GM19023 (cell line): ENCODE measurements around the gene MYBPH.
A peak's percentile ranks its signal among the peaks of the same experiment; 100 is the strongest.

Experiments
- ATAC-seq: cut with Tn5 transposase; IDR thresholded peaks from one replicate; pipeline ENCODE4 v1.9.1; 2021; ENCODE audit warnings: mild to moderate bottlenecking, moderate library complexity; ENCODE audit not compliant: unreplicated experiment

MYBPH gene

GRCh38 chr1:203180611-203181330 lies 5.1 kb upstream of the MYBPH start:
- ATAC-seq: no peak

- ATAC-seq: no peak
These were observed 4.0 kb upstream of the MYBPH start for GRCh38 chr1:203179667-203180005.

- no peak for ATAC-seq
These were observed 3.4 kb upstream of the MYBPH start for GRCh38 chr1:203178821-203179666.

- no peak for ATAC-seq
These were observed 2.5 kb upstream of the MYBPH start for GRCh38 chr1:203178083-203178482.

- no peak for ATAC-seq
These were observed 1.9 kb upstream of the MYBPH start for GRCh38 chr1:203177470-203178039.

- ATAC-seq: no peak
These were observed 1.4 kb upstream of the MYBPH start for GRCh38 chr1:203177036-203177405.

- ATAC-seq: no peak
These were observed 828 bp upstream of the MYBPH start for GRCh38 chr1:203176273-203177035.

- ATAC-seq: no peak
These were observed 208 bp upstream of the MYBPH start for GRCh38 chr1:203175827-203176241.

GRCh38 chr1:203174324-203174985 lies 1.2 kb downstream of the MYBPH start:
- no peak for ATAC-seq

- peak; percentile 86 for ATAC-seq
These were observed 2.1 kb downstream of the MYBPH start for GRCh38 chr1:203173566-203173965.

GRCh38 chr1:203173011-203173555 lies 2.5 kb downstream of the MYBPH start:
- no peak for ATAC-seq

GRCh38 chr1:203172184-203173010 lies 3.2 kb downstream of the MYBPH start:
- ATAC-seq: no peak

GRCh38 chr1:203171341-203172183 lies 4.1 kb downstream of the MYBPH start:
- ATAC-seq: no peak

- no peak for ATAC-seq
These were observed 4.8 kb downstream of the MYBPH start for GRCh38 chr1:203170625-203171330.

- no peak for ATAC-seq
These were observed 5.7 kb downstream of the MYBPH start for GRCh38 chr1:203169770-203170520.

GRCh38 chr1:203168991-203169390 lies 6.6 kb downstream of the MYBPH start:
- ATAC-seq: no peak

- ATAC-seq: no peak
These were observed 7.3 kb downstream of the MYBPH start for GRCh38 chr1:203168256-203168786.
